Mucosa of stomach (tissue), 1 donor: ENCODE measurements around the gene ECHS1.
A peak's percentile ranks its signal among the peaks of the same experiment; 100 is the strongest.
"Not testable (repeated sequence)": the region's sequence is repeated elsewhere in the genome, so short reads cannot be mapped to it uniquely, and the experiment has no call there.

Source experiments
- H3K27me3 ChIP-seq: one replicate; pipeline ENCODE4 v1.7.0; 2013; ENCODE audit warnings: mild to moderate bottlenecking, low read length; ENCODE audit not compliant: control insufficient read depth, insufficient read depth
- H3K36me3 ChIP-seq: one replicate; pipeline ENCODE4 v1.7.0; 2013; ENCODE audit warnings: low read length; ENCODE audit not compliant: control insufficient read depth, insufficient read depth
- H3K4me1 ChIP-seq: one replicate; pipeline ENCODE4 v1.7.0; 2013; ENCODE audit warnings: mild to moderate bottlenecking, low read length; ENCODE audit not compliant: control insufficient read depth, insufficient read depth
- H3K4me3 ChIP-seq: one replicate; pipeline ENCODE4 v1.7.0; 2013; ENCODE audit warnings: low read length
- H3K9ac ChIP-seq: one replicate; pipeline ENCODE4 v1.7.0; 2013; ENCODE audit warnings: mild to moderate bottlenecking, low read length, moderate library complexity
- H3K9me3 ChIP-seq: one replicate; pipeline ENCODE4 v1.7.0; 2013; ENCODE audit warnings: mild to moderate bottlenecking, low read length, moderate library complexity; ENCODE audit not compliant: control insufficient read depth
- donor health status: Pancreatic carcinoma.

The ECHS1 gene

DNA sequence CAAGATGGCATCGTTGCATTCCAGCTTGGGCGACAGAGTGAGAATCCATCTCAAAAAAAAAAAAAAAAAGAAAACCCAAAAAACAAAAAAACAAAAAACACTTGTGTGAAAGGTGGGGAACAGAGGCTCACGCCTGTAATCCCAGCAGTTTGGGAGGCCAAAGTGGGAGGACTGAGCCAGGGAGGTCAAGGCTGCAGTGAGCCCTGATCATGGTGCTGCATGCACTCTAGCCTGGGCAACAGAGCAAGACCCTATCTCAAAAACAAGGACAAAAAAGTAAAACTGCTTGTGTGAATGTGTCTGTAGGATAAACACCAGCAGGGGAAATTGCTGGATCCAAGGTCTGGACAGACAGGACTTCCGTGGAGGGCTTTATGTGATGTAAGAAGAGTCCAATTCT, 10.4 kb upstream of the ECHS1 start:
- H3K4me3 ChIP-seq: no peak overlapping the region
- H3K27me3 ChIP-seq: no peaks in the 10 kb centered on the region
- H3K9ac ChIP-seq: no peak overlapping the region
- no peaks in the 10 kb centered on the region for H3K4me1 ChIP-seq
- H3K36me3 ChIP-seq: no peaks in the 10 kb centered on the region
- no peaks in the 10 kb centered on the region for H3K9me3 ChIP-seq

DNA sequence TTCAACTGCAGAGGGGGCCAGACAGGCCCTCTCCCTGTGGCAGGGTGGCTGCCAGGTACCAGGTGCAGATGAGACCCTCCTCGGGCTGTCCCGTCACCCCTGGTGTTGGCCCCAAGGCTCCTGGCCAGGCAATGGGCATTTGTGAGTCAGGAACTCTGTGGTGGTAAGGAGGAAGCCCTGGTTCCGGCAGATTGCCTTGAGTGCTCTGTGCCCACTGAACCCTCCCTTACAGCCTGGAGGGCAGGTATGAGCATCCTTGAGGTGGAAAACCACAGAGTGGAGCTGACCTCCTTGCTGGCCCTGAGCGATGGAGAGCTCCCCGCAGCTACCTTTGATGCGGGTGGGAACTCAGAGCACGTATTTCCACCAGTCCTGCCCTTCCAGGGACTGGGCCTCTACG, 7.9 kb upstream of the ECHS1 start:
- Histone ChIP-seq H3K9me3 (no peaks in the 10 kb centered on the region), H3K4me1 (peaks cover 8% of the 10 kb centered on the region), H3K4me3 (no peak overlapping the region), H3K9ac (no peak overlapping the region), H3K36me3 (no peaks in the 10 kb centered on the region), H3K27me3 (no peaks in the 10 kb centered on the region)

DNA sequence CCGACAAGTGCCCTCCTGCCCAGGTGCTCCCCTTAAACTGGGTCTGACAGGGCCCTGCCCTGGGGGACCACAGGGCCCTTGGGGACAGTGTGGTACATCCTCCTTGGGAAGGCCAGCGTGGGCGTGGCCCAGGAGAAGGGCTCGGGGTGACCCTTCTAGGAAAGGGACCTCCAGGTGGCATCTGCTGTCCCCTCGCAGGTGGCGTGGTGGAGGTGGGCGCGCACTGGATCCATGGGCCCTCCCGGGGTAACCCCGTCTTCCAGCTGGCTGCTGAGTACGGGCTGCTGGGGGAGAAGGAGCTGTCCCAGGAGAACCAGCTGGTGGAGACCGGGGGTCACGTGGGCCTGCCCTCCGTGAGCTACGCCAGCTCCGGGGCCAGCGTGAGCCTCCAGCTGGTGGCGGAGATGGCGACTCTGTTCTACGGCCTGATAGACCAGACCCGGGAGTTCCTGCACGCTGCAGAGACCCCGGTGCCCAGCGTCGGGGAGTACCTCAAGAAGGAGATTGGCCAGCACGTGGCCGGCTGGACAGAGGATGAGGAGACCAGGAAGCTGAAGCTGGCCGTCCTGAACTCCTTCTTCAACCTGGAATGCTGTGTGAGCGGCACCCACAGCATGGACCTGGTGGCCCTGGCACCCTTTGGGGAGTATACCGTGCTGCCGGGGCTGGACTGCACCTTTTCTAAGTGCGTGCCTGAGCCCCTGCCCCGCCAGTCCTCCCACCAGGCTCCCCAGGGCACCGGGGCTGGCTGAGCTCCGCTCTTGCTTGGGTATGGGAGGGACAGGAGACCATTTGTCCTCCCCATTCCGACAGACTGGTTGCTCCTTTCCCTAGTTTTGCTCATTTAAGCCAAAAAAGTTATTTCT, 6.9 kb upstream of the ECHS1 start:
- H3K4me1 ChIP-seq: peaks cover 8% of the 10 kb centered on the region
- peak overlapping the region; percentile 66 for H3K9ac ChIP-seq
- H3K27me3 ChIP-seq: no peaks in the 10 kb centered on the region
- no peaks in the 10 kb centered on the region for H3K36me3 ChIP-seq
- no peaks in the 10 kb centered on the region for H3K9me3 ChIP-seq
- peak overlapping the region; percentile 8 for H3K4me3 ChIP-seq

DNA sequence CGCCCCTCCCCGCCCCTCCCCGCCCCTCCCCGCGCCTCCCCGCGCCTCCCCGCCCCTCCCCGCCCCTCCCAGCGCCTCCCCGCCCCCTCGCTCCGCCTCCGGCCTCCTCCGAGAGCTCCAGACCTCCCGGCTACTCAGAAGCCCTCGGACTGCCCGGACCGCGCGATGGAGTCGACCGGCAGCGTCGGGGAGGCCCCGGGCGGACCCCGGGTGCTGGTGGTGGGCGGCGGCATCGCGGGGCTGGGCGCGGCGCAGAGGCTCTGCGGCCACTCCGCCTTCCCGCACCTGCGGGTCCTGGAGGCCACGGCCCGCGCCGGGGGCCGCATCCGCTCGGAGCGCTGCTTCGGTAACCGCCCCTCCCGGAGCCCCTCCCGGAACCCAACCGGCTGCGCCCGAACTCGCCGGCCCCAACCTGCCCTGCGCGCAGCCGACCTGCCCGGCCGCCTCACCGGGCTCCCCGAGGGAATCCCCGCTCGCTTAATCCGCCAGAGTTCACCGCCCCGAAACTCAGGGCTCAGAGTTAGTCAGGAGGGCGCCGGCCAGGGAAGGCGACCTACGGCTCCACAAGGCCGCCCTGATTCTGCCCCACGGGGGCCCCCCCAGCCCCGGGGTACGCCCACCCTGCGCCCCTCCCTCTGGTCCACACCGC, 6.1 kb upstream of the ECHS1 start, which contains the start of gene PAOX:
PAOX (plus strand) TSS at position 111 of the 649 bp plus-strand sequence; CDS start at position 166, 55 bp downstream.
- peak within 1 kb of the TSS; percentile 66 for H3K9ac ChIP-seq
- H3K9me3 ChIP-seq: no peaks in the 10 kb centered on the region
- peaks cover 10% of the 10 kb centered on the region for H3K4me1 ChIP-seq
- peak within 1 kb of the TSS; percentile 8 for H3K4me3 ChIP-seq
- H3K27me3 ChIP-seq: no peaks in the 10 kb centered on the region
- H3K36me3 ChIP-seq: no peaks in the 10 kb centered on the region

DNA sequence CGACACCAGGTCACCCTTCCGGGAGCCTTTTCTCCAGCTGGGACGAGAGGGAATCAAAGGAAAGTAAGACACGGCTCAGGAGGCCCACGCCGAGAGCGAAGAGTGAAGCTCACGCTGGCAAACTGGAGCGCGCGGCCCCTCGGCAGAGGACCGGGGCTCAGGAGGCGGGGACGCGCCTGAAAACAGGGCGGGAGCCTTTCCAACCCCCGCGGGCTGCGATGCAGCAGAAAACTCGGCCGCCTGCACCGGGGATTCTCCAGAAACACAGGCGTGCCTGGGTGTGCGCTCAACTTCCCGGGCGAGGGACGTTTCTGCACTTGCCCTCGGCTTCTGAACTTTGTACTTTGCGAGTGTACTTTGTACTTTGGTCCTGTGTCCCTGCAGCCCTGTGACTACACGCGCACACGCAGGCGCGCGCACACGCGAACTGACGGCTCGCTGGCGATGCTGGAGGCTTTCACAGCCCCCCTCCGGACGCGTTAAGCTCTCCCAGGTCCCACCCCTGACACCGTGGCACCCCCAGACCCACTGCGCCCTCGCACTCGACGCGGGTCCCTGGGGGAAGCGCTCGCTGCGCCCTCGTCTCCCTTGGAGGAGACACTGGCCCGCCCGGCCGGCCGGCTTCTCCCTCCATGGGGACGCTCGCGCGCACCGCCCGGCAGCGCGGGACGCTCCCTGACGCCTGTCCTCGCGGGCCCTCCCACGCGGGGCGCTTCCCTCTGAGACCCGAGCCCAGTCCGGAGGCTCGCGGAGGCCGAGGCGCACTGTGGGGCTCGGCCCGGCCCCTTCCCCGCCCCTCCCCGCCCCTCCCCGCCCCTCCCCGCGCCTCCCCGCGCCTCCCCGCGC, 5.3 kb upstream of the ECHS1 start:
- peak overlapping the region; percentile 47 for H3K9ac ChIP-seq
- H3K36me3 ChIP-seq: no peaks in the 10 kb centered on the region
- H3K9me3 ChIP-seq: no peaks in the 10 kb centered on the region
- no peaks in the 10 kb centered on the region for H3K27me3 ChIP-seq
- no peak overlapping the region for H3K4me3 ChIP-seq
- H3K4me1 ChIP-seq: peaks cover 14% of the 10 kb centered on the region

DNA sequence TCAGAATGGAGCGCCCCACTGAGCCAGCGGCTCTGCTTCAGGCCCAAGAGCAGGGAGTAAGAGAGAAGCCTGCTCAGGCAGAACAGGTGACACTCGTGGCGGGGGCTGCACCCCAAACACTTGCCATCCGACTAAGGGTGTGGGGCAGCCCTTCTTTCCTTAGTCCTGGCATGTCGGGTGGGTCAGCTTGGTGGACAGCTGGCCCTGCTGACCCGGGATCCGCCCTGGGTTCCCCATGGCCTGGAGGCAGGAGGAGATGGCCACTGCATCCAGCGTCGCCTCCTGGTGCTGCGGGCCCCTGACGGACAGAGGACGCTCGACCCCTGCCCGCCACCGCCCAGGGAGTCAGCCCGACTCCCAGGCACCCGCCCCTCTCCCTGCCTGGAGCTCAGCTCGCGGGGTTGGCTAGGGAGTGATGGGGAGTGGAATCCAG, 4.7 kb upstream of the ECHS1 start:
- H3K36me3 ChIP-seq: no peaks in the 10 kb centered on the region
- peak overlapping the region; percentile 47 for H3K9ac ChIP-seq
- H3K4me1 ChIP-seq: peaks cover 14% of the 10 kb centered on the region

DNA sequence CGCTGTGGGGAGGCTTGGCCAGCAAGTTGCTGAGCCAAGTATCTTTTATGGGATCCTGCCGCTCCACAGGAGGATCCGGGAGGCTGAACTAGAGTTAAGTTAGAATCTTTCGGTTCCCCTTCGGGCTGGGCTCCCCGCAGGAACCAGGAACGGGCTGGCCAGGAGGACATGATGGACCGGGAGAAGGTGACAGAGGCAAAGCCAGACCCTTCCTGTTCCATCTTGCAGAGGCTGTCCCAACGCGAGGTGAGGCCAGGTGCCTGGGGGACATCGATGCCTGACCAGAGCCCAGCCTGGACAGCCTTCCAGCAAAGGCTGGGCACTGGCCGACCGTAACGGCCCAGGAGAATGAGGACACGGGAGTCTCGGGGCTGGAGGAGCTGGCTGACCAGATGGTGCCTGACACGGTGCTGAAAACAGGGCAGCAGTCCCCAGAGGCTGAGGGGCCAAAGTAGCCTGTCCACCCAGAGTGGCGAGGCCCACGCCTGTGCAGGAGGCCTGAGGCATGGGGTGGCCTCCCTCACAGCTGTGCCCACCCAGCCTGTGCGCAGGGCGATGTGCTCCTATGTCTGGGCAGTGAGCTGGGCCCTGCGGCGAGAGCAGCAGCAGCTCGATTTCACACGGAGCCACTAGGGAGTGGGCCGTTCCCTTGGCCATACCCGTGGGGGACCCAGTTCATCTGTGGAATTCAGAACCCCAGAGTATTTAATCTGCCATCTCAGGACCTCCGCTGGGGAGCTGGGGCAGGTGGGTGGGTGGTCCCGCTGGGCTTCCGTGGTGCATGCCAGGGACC, 4.1 kb upstream of the ECHS1 start:
- H3K36me3 ChIP-seq: no peaks in the 10 kb centered on the region
- no peaks in the 10 kb centered on the region for H3K9me3 ChIP-seq
- no peaks in the 10 kb centered on the region for H3K27me3 ChIP-seq
- H3K9ac ChIP-seq: no peak overlapping the region
- H3K4me1 ChIP-seq: peaks cover 14% of the 10 kb centered on the region
- no peak overlapping the region for H3K4me3 ChIP-seq

More for the DNA sequence above, 4.7 kb upstream of the ECHS1 start:
- no peaks in the 10 kb centered on the region for H3K27me3 ChIP-seq
- no peaks in the 10 kb centered on the region for H3K9me3 ChIP-seq
- no peak overlapping the region for H3K4me3 ChIP-seq

DNA sequence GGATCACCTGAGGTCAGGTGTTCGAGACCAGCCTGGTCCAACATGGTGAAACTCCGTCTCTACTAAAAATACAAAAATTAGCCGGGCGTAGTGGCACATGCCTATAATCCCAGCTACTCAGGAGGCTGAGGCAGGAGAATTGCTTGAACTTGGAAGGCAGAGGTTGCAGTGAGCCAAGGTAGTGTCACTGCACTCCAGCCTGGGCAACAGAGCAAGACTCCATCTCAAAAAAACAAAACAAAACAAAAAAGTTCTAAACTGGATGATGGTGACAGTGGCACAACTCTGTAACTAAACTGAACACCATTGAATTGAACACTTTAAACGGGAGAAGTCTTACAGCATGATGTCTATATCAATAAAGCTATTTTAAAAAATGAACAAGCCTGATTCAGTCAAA, 3.0 kb upstream of the ECHS1 start:
- peaks cover 14% of the 10 kb centered on the region for H3K4me1 ChIP-seq
- H3K36me3 ChIP-seq, H3K4me3 ChIP-seq, H3K9me3 ChIP-seq, H3K27me3 ChIP-seq, H3K9ac ChIP-seq: not testable (repeated sequence)

DNA sequence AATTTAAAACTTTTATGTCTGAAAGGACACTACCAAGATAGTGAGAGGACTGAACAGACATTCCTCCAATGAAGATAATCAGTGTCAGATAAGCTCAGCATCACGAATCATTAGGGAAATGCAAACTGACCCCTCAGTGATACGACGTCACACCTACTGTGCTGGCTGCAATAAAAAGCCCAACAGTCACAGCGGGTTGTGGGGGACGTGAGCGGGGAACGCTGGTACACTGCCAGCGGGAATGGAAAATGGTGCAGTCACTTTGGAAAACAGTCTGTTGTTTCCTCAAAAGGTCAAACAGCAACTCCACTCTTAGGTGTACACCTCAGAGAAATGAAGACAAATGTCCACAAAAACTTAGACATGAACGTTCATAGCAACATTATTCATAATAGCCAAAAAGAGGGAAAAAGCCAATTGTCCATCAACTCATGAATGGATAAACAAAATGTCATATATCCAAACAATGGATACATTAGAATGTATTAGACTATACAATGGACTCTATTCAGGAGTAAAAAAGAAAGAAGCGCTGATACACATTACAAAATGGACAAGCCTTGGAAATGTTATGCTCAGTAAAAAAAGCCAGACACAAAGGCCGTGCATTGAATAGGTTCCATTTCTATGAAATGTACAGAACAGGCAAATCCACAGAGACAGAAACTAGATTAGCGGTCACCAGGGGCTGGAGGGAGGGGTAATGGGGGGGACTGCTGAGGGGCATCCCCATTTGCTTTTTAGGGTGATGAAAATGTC, 2.4 kb upstream of the ECHS1 start:
- Histone ChIP-seq H3K4me1 (peaks cover 14% of the 10 kb centered on the region), H3K36me3 (no peaks in the 10 kb centered on the region), H3K4me3 (no peak overlapping the region), H3K27me3 (no peaks in the 10 kb centered on the region), H3K9me3 (no peaks in the 10 kb centered on the region), H3K9ac (no peak overlapping the region)

DNA sequence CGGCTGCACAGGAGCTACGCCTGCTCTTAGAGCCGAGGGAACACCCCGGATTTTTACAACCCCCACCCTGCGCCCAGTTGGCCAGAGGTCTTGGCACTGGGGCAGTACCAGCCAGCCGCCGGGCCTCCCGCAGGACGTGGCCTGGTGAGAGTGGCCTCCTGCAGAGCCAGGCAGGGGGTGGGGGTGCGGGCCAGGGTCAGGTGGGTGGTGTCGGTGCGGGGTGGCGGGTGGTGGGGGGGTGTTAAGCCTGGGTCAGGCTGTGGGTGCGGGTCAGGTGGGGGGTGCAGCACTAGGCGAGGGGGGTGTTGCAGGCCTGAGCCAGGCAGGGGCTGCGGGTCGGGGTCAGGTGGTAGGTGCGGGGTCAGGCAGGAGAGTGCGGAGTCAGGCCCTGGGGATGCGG, 647 bp downstream of the ECHS1 start:
- H3K4me1 ChIP-seq: peaks cover 6% of the 10 kb centered on the region
- H3K4me3 ChIP-seq: no peak overlapping the region
- H3K9ac ChIP-seq: no peak overlapping the region
- no peaks in the 10 kb centered on the region for H3K9me3 ChIP-seq
- H3K36me3 ChIP-seq: peaks cover 8% of the 10 kb centered on the region
- no peaks in the 10 kb centered on the region for H3K27me3 ChIP-seq
